ENCODE results near the gene ZNF263.

- TF ChIP-seq POLR2AphosphoS5 (IDR thresholded peaks at IDR 0.05; ENCODE audit: low read length) (no peak), POLR2A (IDR thresholded peaks at IDR 0.05; ENCODE audit: low read depth, low read length) (no peak), CTCF (IDR thresholded peaks at IDR 0.05 in 2 of 3, conservative IDR thresholded peaks at IDR 0.05 in 1 of 3; ENCODE audit: control insufficient read depth in 2 of 3, extremely low read depth in 1 of 3, insufficient read depth in 1 of 3, low read depth in 3 of 3, low read length in 3 of 3) (no peak), TCF12 (IDR thresholded peaks at IDR 0.05; ENCODE audit: low read depth, low read length) (no peak), ZZZ3 (IDR thresholded peaks at IDR 0.05; ENCODE audit: control insufficient read depth, insufficient read length, low read depth) (no peak), ETV6 (conservative IDR thresholded peaks at IDR 0.05 in 1 of 2, IDR thresholded peaks at IDR 0.05 in 1 of 2; ENCODE audit: borderline replicate concordance in 1 of 2, low read depth in 1 of 2) (no peak), NFXL1 (IDR thresholded peaks at IDR 0.05; ENCODE audit: borderline replicate concordance) (no peak), NFIC (IDR thresholded peaks at IDR 0.05; ENCODE audit: low read depth, low read length) (no peak), SIN3A (IDR thresholded peaks at IDR 0.05; ENCODE audit: low read depth, low read length) (no peak), EP300 (IDR thresholded peaks at IDR 0.05; ENCODE audit: borderline replicate concordance in 1 of 2, control insufficient read depth in 1 of 2, low read depth in 2 of 2, low read length in 2 of 2) (no peak)
These were observed 48.8 kb upstream of the ZNF263 start for GRCh38 chr16:3234543-3234856.
